ENCODE measurements around the gene SNAP47. TPM values are rescaled to one million over a fixed set of nuclear protein-coding genes. Genes with fewer than 3 reads are reported as not detected.

Gene SNAP47
- polyA plus RNA-seq, 1 experiment, result 44.8 TPM

- peak overlapping the region; percentile 74 for H3K4me3 ChIP-seq (ENCODE audit: low read depth, low read length)
- TF ChIP-seq CTCF (IDR thresholded peaks at IDR 0.05; ENCODE audit: low read depth, low read length), result no peak
- DNase-seq (ENCODE audit: low read depth, low spot score), result no peak
- H3K9me3 ChIP-seq (ENCODE audit: control insufficient read depth, insufficient read depth, low read length), result no peaks in the 10 kb centered on the region; the same call in 1 of the 2 replicates
- H3K27ac ChIP-seq (ENCODE audit: low read depth, low read length), result peak overlapping the region; percentile 47
- no peaks in the 10 kb centered on the region for H3K27me3 ChIP-seq (ENCODE audit: control insufficient read depth, insufficient read depth, low read length)
- POLR2A ChIA-PET, result interaction anchor here (0.6 to 1.4 kb wide), 6 partner anchors 9 to 159 kb away, joined by 3 to 5 read pairs (median 4); partner anchors contain the start of gene WNT9A
- CTCF ChIA-PET, result interaction anchor here (1.0 kb wide), 1 partner anchor 24 kb away, joined by 3 read pairs; no protein-coding TSS in a partner anchor
Observed at GRCh38 chr1:227788271-227789083, 53.2 kb downstream of the SNAP47 start.

GRCh38 chr1:227789084-227790033 is 54.1 kb downstream of the SNAP47 start:
- no peaks in the 10 kb centered on the region; the same call in 1 of the 2 replicates for H3K9me3 ChIP-seq (ENCODE audit: control insufficient read depth, insufficient read depth, low read length)
- no peak for DNase-seq (ENCODE audit: low read depth, low spot score)
- POLR2A ChIA-PET, result interaction anchor here (1.1 kb wide), 1 partner anchor 30 kb away, joined by 3 read pairs; no protein-coding TSS in a partner anchor
- no peaks in the 10 kb centered on the region for H3K27me3 ChIP-seq (ENCODE audit: control insufficient read depth, insufficient read depth, low read length)
- CTCF ChIA-PET, result no interaction called here
- peak; percentile 35; the same call in 1 of the 2 replicates for TF ChIP-seq CTCF (IDR thresholded peaks at IDR 0.05; ENCODE audit: low read depth, low read length)
- H3K4me3 ChIP-seq (ENCODE audit: low read depth, low read length), result peak overlapping the region; percentile 74
- H3K27ac ChIP-seq (ENCODE audit: low read depth, low read length), result no peak overlapping the region

- TF ChIP-seq CTCF (IDR thresholded peaks at IDR 0.05; ENCODE audit: low read depth, low read length), result no peak
- no peak for DNase-seq (ENCODE audit: low read depth, low spot score)
- H3K4me3 ChIP-seq (ENCODE audit: low read depth, low read length), result no peak overlapping the region
- CTCF ChIA-PET, result no interaction called here
- H3K27ac ChIP-seq (ENCODE audit: low read depth, low read length), result no peak overlapping the region
- no peaks in the 10 kb centered on the region; the same call in 1 of the 2 replicates for H3K9me3 ChIP-seq (ENCODE audit: control insufficient read depth, insufficient read depth, low read length)
- no peaks in the 10 kb centered on the region for H3K27me3 ChIP-seq (ENCODE audit: control insufficient read depth, insufficient read depth, low read length)
- POLR2A ChIA-PET, result no interaction called here
Observed at GRCh38 chr1:227790034-227790400, 54.8 kb downstream of the SNAP47 start.

GRCh38 chr1:227790868-227791267 is 55.6 kb downstream of the SNAP47 start:
- no peak overlapping the region for H3K27ac ChIP-seq (ENCODE audit: low read depth, low read length)
- H3K4me3 ChIP-seq (ENCODE audit: low read depth, low read length), result no peak overlapping the region
- no peak for TF ChIP-seq CTCF (IDR thresholded peaks at IDR 0.05; ENCODE audit: low read depth, low read length)
- H3K9me3 ChIP-seq (ENCODE audit: control insufficient read depth, insufficient read depth, low read length), result no peaks in the 10 kb centered on the region; the same call in 1 of the 2 replicates
- POLR2A ChIA-PET, result no interaction called here
- CTCF ChIA-PET, result no interaction called here
- no peak for DNase-seq (ENCODE audit: low read depth, low spot score)
- H3K27me3 ChIP-seq (ENCODE audit: control insufficient read depth, insufficient read depth, low read length), result no peaks in the 10 kb centered on the region
